H9 (cell line): Measurements from ENCODE around the gene C9orf152. TPM values are rescaled to one million over a fixed set of nuclear protein-coding genes. Genes with fewer than 3 reads are reported as not detected.

Source experiments
- DNase-seq: peaks from one replicate; pipeline ENCODE4 v3.0.0-alpha.2; 2017
- H2AFZ ChIP-seq: one replicate; pipeline ENCODE4 v1.6.1; 2013; ENCODE audit warnings: mild to moderate bottlenecking, low read length, control low read depth, moderate library complexity
- H2AK5ac ChIP-seq: 2 replicates; pipeline ENCODE4 v1.6.1; 2013; ENCODE audit warnings: low read length, control low read depth, mixed read lengths; ENCODE audit not compliant: insufficient read length
- H2BK120ac ChIP-seq: one replicate; pipeline ENCODE4 v1.6.1; 2013; ENCODE audit warnings: low read depth, mild to moderate bottlenecking, low read length, control low read depth, inconsistent platforms; ENCODE audit not compliant: poor library complexity, severe bottlenecking
- H2BK12ac ChIP-seq: 2 replicates; pipeline ENCODE4 v1.6.1; 2013; ENCODE audit warnings: low read length, control low read depth, mixed read lengths, low read depth; ENCODE audit not compliant: insufficient read length
- H2BK15ac ChIP-seq: 2 replicates; pipeline ENCODE4 v1.6.1; 2013; ENCODE audit warnings: low read depth, low read length, control low read depth
- H2BK20ac ChIP-seq: one replicate; pipeline ENCODE4 v1.6.1; 2013; ENCODE audit warnings: low read depth, mild to moderate bottlenecking, low read length, control low read depth, inconsistent platforms; ENCODE audit not compliant: poor library complexity, severe bottlenecking
- H2BK5ac ChIP-seq: 2 replicates; pipeline ENCODE4 v1.6.1; 2013; ENCODE audit warnings: low read length, control low read depth, mixed read lengths; ENCODE audit not compliant: insufficient read length
- H3K14ac ChIP-seq: 2 replicates; pipeline ENCODE4 v1.6.1; 2013; ENCODE audit warnings: low read length, control low read depth; ENCODE audit not compliant: insufficient read depth
- H3K18ac ChIP-seq: 2 replicates; pipeline ENCODE4 v1.6.1; 2013; ENCODE audit warnings: low read depth, mild to moderate bottlenecking, mixed read lengths, low read length, control low read depth; ENCODE audit not compliant: insufficient read length
- H3K23ac ChIP-seq: 2 replicates; pipeline ENCODE4 v1.6.1; 2013; ENCODE audit warnings: low read length, control low read depth, mixed read lengths, low read depth; ENCODE audit not compliant: insufficient read length
- H3K23me2 ChIP-seq: 2 replicates; pipeline ENCODE4 v1.6.1; 2013; ENCODE audit warnings: low read depth, mild to moderate bottlenecking, mixed read lengths, low read length, control low read depth; ENCODE audit not compliant: insufficient read length, poor library complexity, severe bottlenecking
- H3K27ac ChIP-seq: 2 replicates; pipeline ENCODE4 v1.5.1; 2013; ENCODE audit warnings: low read length, control low read depth, mixed read lengths, low read depth; ENCODE audit not compliant: insufficient read length
- H3K27me3 ChIP-seq: 2 replicates; pipeline ENCODE4 v1.6.1; 2013; ENCODE audit warnings: low read length, control low read depth, inconsistent platforms; ENCODE audit not compliant: insufficient read depth
- H3K4ac ChIP-seq: 2 replicates; pipeline ENCODE4 v1.6.1; 2013; ENCODE audit warnings: low read depth, mild to moderate bottlenecking, control low read depth, inconsistent platforms, low read length, moderate library complexity
- H3K4me1 ChIP-seq: 2 replicates; pipeline ENCODE4 v1.6.1; 2013; ENCODE audit warnings: low read length, control low read depth, inconsistent platforms; ENCODE audit not compliant: insufficient read depth
- H3K4me2 ChIP-seq: 2 replicates; pipeline ENCODE4 v1.6.1; 2013; ENCODE audit warnings: low read length, control low read depth, mixed read lengths; ENCODE audit not compliant: insufficient read length, insufficient read depth
- H3K56ac ChIP-seq: 2 replicates; pipeline ENCODE4 v1.6.1; 2013; ENCODE audit warnings: low read depth, mild to moderate bottlenecking, mixed read lengths, low read length, control low read depth; ENCODE audit not compliant: insufficient read length
- H3K79me1 ChIP-seq: 2 replicates; pipeline ENCODE4 v1.6.1; 2013; ENCODE audit warnings: low read depth, mild to moderate bottlenecking, moderate library complexity, low read length, control low read depth, inconsistent platforms; ENCODE audit not compliant: insufficient read depth, poor library complexity, severe bottlenecking
- H3K79me2 ChIP-seq: 2 replicates; pipeline ENCODE4 v1.6.1; 2013; ENCODE audit warnings: low read length, control low read depth, inconsistent platforms; ENCODE audit not compliant: insufficient read depth
- H3K9ac ChIP-seq: 2 replicates; pipeline ENCODE4 v1.6.1; 2013; ENCODE audit warnings: low read length, control low read depth, mixed read lengths; ENCODE audit not compliant: insufficient read length; ENCODE audit errors: extremely low read depth
- H3K9me3 ChIP-seq: one replicate; pipeline ENCODE4 v1.6.1; 2013; ENCODE audit warnings: low read depth, low read length, inconsistent platforms; ENCODE audit not compliant: control insufficient read depth
- H3T11ph ChIP-seq: one replicate; pipeline ENCODE4 v1.6.1; 2013; ENCODE audit warnings: mild to moderate bottlenecking, low read length, control low read depth, inconsistent platforms
- H4K20me1 ChIP-seq: one replicate; pipeline ENCODE4 v1.6.1; 2013; ENCODE audit not compliant: control insufficient read depth, insufficient read length, insufficient read depth
- H4K5ac ChIP-seq: 2 replicates; pipeline ENCODE4 v1.6.1; 2013; ENCODE audit warnings: low read depth, mild to moderate bottlenecking, mixed read lengths, low read length, control low read depth; ENCODE audit not compliant: insufficient read length
- H4K8ac ChIP-seq: replicated peaks from 2 replicates; pipeline ENCODE4 v1.6.1; 2013; ENCODE audit warnings: low read length, control low read depth, mixed read lengths, low read depth; ENCODE audit not compliant: insufficient read length
- H4K91ac ChIP-seq: 2 replicates; pipeline ENCODE4 v1.6.1; 2013; ENCODE audit warnings: low read depth, mild to moderate bottlenecking, moderate library complexity, mixed read lengths, low read length, control low read depth; ENCODE audit not compliant: insufficient read length
- H3K27ac Mint-ChIP-seq, 3 experiments: 2 replicates in 2 of 3; 3 replicates in 1 of 3; pipeline ENCODE4 v1.8.0; 2020 to 2021; ENCODE audit warnings: mixed read lengths in 3 of 3, mild to moderate bottlenecking in 1 of 3, moderate library complexity in 1 of 3
- H3K27me3 Mint-ChIP-seq: 2 replicates; pipeline ENCODE4 v1.8.0; 2021; ENCODE audit warnings: low read depth, mild to moderate bottlenecking, moderate library complexity, mixed read lengths
- H3K36me3 Mint-ChIP-seq, 3 experiments: 2 replicates in 2 of 3; 3 replicates in 1 of 3; pipeline ENCODE4 v1.8.0; 2020 to 2021; ENCODE audit warnings: low read depth in 3 of 3, mixed read lengths in 3 of 3; ENCODE audit not compliant: insufficient read depth in 1 of 3
- H3K4me1 Mint-ChIP-seq, 2 experiments: 2 replicates each; pipeline ENCODE4 v1.8.0; 2020; ENCODE audit warnings: mixed read lengths in 2 of 2
- H3K4me3 Mint-ChIP-seq, 2 experiments: 2 replicates in 1 of 2; 3 replicates in 1 of 2; pipeline ENCODE4 v1.8.0; 2020 to 2021; ENCODE audit warnings: mild to moderate bottlenecking in 2 of 2, mixed read lengths in 2 of 2, moderate library complexity in 1 of 2
- H3K9me3 Mint-ChIP-seq, 2 experiments: 2 replicates in 1 of 2; 3 replicates in 1 of 2; pipeline ENCODE4 v1.8.0; 2020; ENCODE audit warnings: mild to moderate bottlenecking in 2 of 2, mixed read lengths in 2 of 2, moderate library complexity in 1 of 2
- whole genome bisulfite sequencing: extraction: QIAGEN DNeasy Blood & Tissue Kit; methylation state at CpG from one replicate; pipeline ENCODE4 v1.1.7; 2013; ENCODE audit warnings: missing lambda C conversion rate, low lambda C conversion rate, mixed read lengths; ENCODE audit not compliant: insufficient read length; ENCODE audit errors: extremely low coverage; 5-methylcytosine and 5-hydroxymethylcytosine counted together
- total RNA-seq: library from RNA; stranded (reverse); gene quantifications from 2 replicates; pipeline ENCODE4 v1.2.1, GENCODE V29; 2021
- TF ChIP-seq, protein P1 (sequence below): fragments of 200-600 bp; sonication (generic); conservative IDR thresholded peaks from 3 replicates; pipeline ENCODE4 v1.8.0; 2021; ENCODE audit warnings: antibody characterized with exemption, mild to moderate bottlenecking

Gene C9orf152
- total RNA-seq, 1 experiment from 2014 or later = not detected

DNA sequence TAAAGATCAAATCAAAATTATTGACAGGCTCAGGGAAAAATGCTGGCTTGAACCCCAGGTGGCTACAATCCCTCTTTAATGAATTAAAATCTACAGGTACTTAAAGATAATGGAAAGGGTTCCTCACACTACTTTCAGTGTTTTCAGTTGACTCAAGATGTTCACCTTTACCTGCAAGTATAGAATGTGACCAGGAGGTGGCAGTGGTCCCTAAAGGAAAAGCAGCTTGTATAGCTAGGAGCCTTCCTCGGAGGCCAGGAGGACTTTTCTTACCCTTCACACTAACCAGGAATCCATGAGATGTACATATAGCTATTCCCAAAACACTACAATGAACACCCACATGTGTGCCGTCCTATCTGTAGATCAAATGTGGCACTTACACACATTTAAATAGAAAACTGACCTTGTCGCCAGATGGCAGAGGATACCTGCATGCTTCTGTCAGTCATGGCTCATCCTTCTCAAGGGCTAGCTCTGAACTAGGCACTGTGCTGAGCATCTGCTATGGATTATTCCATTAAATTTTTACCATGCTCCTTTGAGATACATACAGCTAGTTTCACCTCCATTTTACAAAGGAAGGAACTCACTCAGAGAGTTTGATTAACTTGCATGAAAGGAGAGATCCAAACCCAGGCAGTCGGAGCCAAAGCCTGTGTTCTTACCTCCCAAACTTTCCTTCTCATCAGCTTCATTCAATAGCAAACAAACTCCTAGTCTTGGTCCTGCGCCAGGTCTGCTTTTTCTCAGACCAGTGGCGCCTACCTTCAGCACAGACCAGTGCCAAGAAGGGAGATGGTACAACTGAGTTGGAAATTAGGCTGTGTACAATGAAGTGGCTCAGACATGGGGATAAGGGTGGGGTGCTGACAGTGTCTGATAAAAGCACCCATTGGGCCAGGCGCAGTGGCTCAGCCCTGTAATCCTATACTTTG, 24.5 kb downstream of the C9orf152 start:
- Histone ChIP-seq H3K79me2 (no peaks in the 10 kb centered on the region), H2BK120ac (no peak overlapping the region), H3K4me1 (no peaks in the 10 kb centered on the region; the same call in 1 of the 2 replicates), H3K4ac (no peak overlapping the region), H3K23ac (no peak overlapping the region), H2BK12ac (no peak overlapping the region), H3T11ph (no peak overlapping the region), H4K91ac (no peak overlapping the region), H3K27me3 (no peaks in the 10 kb centered on the region), H2BK5ac (no peak overlapping the region), H3K56ac (no peak overlapping the region), H3K79me1 (no peaks in the 10 kb centered on the region), H3K9me3 (no peaks in the 10 kb centered on the region), H3K18ac (no peak overlapping the region), H3K14ac (no peak overlapping the region), H4K8ac (no peak overlapping the region), H2BK20ac (no peak overlapping the region), H3K23me2 (no peaks in the 10 kb centered on the region), H3K27ac (no peak overlapping the region), H4K5ac (no peak overlapping the region), H4K20me1 (no peaks in the 10 kb centered on the region), H3K9ac (no peak overlapping the region), H2BK15ac (no peak overlapping the region), H2AFZ (no peak overlapping the region), H3K4me2 (no peak overlapping the region), H2AK5ac (no peak overlapping the region)
- peak; percentile 70 for DNase-seq
- Mint-ChIP-seq H3K9me3 (peaks cover 8 to 9% of the 10 kb centered on the region in 2 experiments), H3K4me1 (peaks cover 4 to 8% of the 10 kb centered on the region in 2 experiments), H3K4me3 (no peak overlapping the region), H3K27me3 (peaks cover 1% of the 10 kb centered on the region; the same call in 1 of the 2 replicates), H3K36me3 (peaks cover 0 to 8% (median 8%) of the 10 kb centered on the region in 3 experiments; a peak in 4 of 7 replicates), H3K27ac (no peak overlapping the region)
- TF ChIP-seq, protein P1, sequence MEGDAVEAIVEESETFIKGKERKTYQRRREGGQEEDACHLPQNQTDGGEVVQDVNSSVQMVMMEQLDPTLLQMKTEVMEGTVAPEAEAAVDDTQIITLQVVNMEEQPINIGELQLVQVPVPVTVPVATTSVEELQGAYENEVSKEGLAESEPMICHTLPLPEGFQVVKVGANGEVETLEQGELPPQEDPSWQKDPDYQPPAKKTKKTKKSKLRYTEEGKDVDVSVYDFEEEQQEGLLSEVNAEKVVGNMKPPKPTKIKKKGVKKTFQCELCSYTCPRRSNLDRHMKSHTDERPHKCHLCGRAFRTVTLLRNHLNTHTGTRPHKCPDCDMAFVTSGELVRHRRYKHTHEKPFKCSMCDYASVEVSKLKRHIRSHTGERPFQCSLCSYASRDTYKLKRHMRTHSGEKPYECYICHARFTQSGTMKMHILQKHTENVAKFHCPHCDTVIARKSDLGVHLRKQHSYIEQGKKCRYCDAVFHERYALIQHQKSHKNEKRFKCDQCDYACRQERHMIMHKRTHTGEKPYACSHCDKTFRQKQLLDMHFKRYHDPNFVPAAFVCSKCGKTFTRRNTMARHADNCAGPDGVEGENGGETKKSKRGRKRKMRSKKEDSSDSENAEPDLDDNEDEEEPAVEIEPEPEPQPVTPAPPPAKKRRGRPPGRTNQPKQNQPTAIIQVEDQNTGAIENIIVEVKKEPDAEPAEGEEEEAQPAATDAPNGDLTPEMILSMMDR = peak; percentile 87
- WGBS = no CpG with 5 or more reads among the region's 7 CpGs
